Lung (tissue), 12 donors: ENCODE measurements around the gene AGO4. TPM values are rescaled to one million over a fixed set of nuclear protein-coding genes. Genes with fewer than 3 reads are reported as not detected.
A peak's percentile ranks its signal among the peaks of the same experiment; 100 is the strongest.

ENCODE experiments used
- ATAC-seq: fragments of 200-7000 bp; cut with Tn5 transposase; one replicate; pipeline ENCODE4 v1.9.1; 2020; ENCODE audit warnings: moderate number of reproducible peaks; ENCODE audit not compliant: insufficient read depth, low FRiP score
- DNase-seq, 3 donors: peaks; one replicate each; pipeline ENCODE4 v3.0.0-alpha.2; 2013 to 2017
- H3K27ac ChIP-seq, 2 donors: one replicate each; pipeline ENCODE4 v1.5.1; 2013; ENCODE audit warnings: mild to moderate bottlenecking in 2 of 2, moderate library complexity in 2 of 2, control low read depth in 1 of 2, inconsistent platforms in 1 of 2, low read depth in 1 of 2, low read length in 1 of 2
- H3K27me3 ChIP-seq, 3 donors: one replicate each; pipeline ENCODE4 v1.5.1; 2013; ENCODE audit warnings: low read length in 2 of 3; ENCODE audit not compliant: control insufficient read depth in 3 of 3, insufficient read depth in 3 of 3
- H3K36me3 ChIP-seq, 4 donors: one replicate each; pipeline ENCODE4 v1.5.1; 2013; ENCODE audit warnings: low read length in 4 of 4, mild to moderate bottlenecking in 1 of 4, moderate library complexity in 1 of 4; ENCODE audit not compliant: control insufficient read depth in 4 of 4, insufficient read depth in 4 of 4
- H3K4me1 ChIP-seq, 5 donors: one replicate each; pipeline ENCODE4 v1.5.1; 2013; ENCODE audit warnings: low read length in 5 of 5, mild to moderate bottlenecking in 2 of 5, moderate library complexity in 1 of 5; ENCODE audit not compliant: control insufficient read depth in 5 of 5, insufficient read depth in 5 of 5
- H3K4me3 ChIP-seq: one replicate; pipeline ENCODE4 v1.5.1; 2013; ENCODE audit warnings: mild to moderate bottlenecking, control low read depth, moderate library complexity
- H3K9ac ChIP-seq, 2 donors: one replicate each; pipeline ENCODE4 v1.5.1; 2013; ENCODE audit warnings: low read length in 2 of 2, control low read depth in 1 of 2; ENCODE audit not compliant: insufficient read depth in 1 of 2
- H3K9me3 ChIP-seq, 4 donors: one replicate each; pipeline ENCODE4 v1.5.1; 2013; ENCODE audit warnings: low read length in 3 of 4, mild to moderate bottlenecking in 1 of 4, moderate library complexity in 1 of 4; ENCODE audit not compliant: control insufficient read depth in 4 of 4, insufficient read depth in 3 of 4
- WGBS, 2 donors: extraction: QIAGEN DNeasy Blood & Tissue Kit; methylation state at CpG; one replicate each; pipeline ENCODE4 v1.1.7; 2013; 5-methylcytosine and 5-hydroxymethylcytosine counted together
- polyA plus RNA-seq, 2 donors: library from polyadenylated mRNA; stranded (reverse); fragments of 200-250 nt; gene quantifications; one replicate each; pipeline ENCODE4 v1.2.1, GENCODE V29; 2013
- total RNA-seq, 2 donors: library from RNA; depleted of rRNA in 1 of 2; stranded (reverse); fragments of >200 nt in 1 of 2; gene quantifications; one replicate each; pipeline ENCODE4 v1.2.1, GENCODE V29; 2014 to 2021
- TF ChIP-seq, protein P1 (sequence below): IDR thresholded peaks from 2 replicates; pipeline ENCODE4 v1.5.1; 2012; ENCODE audit warnings: mild to moderate bottlenecking; ENCODE audit errors: control extremely low read depth, extremely low read depth
- donor health status: control.
- donor health status: control.
- donor health status: Bipolar disorder and iron deficiency.
- donor health status: healthy.
- donor health status: DM: yes; HTN: yes; CAD: no.

Gene AGO4
- total and polyA plus RNA-seq, 4 donors = 8.5 to 37.3 (median 19.2) TPM

DNA sequence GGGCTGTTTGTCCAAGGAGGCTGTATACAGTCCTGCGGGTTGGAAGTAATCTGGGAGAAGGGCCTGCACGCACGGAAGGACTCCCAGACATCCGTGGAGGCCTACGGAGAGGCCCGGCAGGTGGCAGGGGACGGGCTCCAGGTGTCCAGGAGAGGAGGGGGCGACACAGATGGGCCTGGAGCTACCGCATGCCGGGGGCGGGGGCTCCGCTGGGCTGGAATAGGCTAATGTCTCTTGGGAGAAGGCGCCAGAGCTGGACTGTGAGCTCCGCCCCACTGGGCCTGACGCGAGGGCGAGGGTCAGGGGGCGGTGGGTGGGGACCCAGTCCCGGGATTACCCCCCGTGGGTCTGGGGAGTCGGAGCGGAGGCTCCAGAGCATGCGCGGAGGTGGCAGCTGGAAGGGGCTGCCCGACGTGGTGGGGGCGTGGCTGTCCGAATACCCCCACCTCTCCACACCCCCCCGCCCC is 75.9 kb downstream of the AGO4 start:
- Histone ChIP-seq H3K4me1 (peaks cover 5 to 25% (median 14%) of the 10 kb centered on the region in 5 donors), H3K27me3 (peaks cover 0 to 3% (median 0%) of the 10 kb centered on the region in 3 donors), H3K4me3 (peak overlapping the region; percentile 98), H3K9me3 (no peaks in the 10 kb centered on the region), H3K9ac (peak overlapping the region; percentile 46 to 59), H3K36me3 (peaks cover 0 to 5% (median 4%) of the 10 kb centered on the region in 4 donors), H3K27ac (peak overlapping the region; percentile 58 to 86)
- peak; percentile 29 for ATAC-seq
- TF ChIP-seq, protein P1, sequence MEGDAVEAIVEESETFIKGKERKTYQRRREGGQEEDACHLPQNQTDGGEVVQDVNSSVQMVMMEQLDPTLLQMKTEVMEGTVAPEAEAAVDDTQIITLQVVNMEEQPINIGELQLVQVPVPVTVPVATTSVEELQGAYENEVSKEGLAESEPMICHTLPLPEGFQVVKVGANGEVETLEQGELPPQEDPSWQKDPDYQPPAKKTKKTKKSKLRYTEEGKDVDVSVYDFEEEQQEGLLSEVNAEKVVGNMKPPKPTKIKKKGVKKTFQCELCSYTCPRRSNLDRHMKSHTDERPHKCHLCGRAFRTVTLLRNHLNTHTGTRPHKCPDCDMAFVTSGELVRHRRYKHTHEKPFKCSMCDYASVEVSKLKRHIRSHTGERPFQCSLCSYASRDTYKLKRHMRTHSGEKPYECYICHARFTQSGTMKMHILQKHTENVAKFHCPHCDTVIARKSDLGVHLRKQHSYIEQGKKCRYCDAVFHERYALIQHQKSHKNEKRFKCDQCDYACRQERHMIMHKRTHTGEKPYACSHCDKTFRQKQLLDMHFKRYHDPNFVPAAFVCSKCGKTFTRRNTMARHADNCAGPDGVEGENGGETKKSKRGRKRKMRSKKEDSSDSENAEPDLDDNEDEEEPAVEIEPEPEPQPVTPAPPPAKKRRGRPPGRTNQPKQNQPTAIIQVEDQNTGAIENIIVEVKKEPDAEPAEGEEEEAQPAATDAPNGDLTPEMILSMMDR = no peak
- peak; percentile 73 to 81 (median 73) for DNase-seq
- 1% methylated on average over 29 of the region's 29 CpGs for WGBS, 2 donors

DNA sequence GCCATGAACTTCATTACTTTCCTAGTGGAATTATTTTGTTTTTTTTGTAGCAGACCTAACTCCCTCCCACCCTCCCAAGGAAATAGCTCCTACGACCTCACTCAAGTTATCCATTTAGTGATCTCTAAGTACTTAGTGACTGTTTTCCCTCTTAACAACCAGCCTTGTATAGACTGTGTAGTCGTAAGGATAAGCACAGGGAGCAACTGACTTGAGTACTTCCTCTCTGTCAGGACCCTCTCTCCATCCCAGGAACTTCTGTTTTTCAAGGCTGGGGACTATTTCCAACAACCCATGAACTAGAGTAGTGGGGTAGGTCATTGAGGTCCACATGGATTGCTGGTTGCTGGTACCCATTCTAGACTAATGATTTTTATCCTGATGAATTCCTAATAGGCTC is 77.1 kb downstream of the AGO4 start:
- peaks cover 5 to 25% (median 14%) of the 10 kb centered on the region in 5 donors for H3K4me1 ChIP-seq
- 35 to 41% methylated on average over 2 of the region's 2 CpGs for WGBS, 2 donors
- no peak overlapping the region for H3K27ac ChIP-seq
- peaks cover 0 to 3% (median 0%) of the 10 kb centered on the region in 3 donors for H3K27me3 ChIP-seq
- no peaks in the 10 kb centered on the region for H3K9me3 ChIP-seq
- peaks cover 0 to 5% (median 5%) of the 10 kb centered on the region in 4 donors for H3K36me3 ChIP-seq
- DNase-seq (no peak), ATAC-seq (no peak)
- TF ChIP-seq, protein P1 = no peak
- H3K4me3 ChIP-seq = no peak overlapping the region
- H3K9ac ChIP-seq = no peak overlapping the region

DNA sequence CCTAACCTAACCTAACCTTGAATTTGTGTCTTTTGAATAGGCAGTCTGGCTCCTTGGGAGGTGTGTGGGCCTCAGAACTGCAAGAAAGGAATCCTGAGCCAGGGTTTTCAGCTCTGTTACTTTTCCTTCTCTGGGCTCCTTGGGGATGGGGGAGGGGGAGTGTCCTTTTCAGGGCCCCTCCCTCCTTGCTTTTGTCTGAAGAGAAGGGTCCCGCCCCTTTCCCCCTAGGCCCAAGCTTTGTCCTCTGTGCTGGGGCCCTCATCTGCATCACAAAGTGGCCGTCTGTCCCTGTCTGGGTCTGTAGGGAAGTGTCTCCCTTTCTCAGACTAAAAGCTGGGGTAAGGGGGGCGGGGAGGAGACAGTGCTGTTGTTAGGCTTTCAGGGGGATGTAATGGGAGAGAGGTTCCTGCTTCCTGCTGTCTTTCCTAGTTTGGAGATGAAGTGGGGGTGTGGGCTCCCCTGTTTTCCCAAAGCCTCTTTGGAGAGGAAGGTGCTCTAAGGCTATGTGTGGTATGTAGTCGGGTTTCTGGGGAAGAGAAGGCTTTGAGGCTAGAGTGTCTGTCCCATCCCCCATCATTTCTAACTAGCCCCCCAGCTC is 78.2 kb downstream of the AGO4 start:
- Histone ChIP-seq H3K36me3 (peaks cover 0 to 10% (median 6%) of the 10 kb centered on the region in 4 donors), H3K4me1 (peaks cover 5 to 25% (median 14%) of the 10 kb centered on the region in 5 donors), H3K9ac (no peak overlapping the region), H3K27me3 (peaks cover 0 to 3% (median 0%) of the 10 kb centered on the region in 3 donors), H3K27ac (no peak overlapping the region), H3K9me3 (no peaks in the 10 kb centered on the region), H3K4me3 (no peak overlapping the region)
- ATAC-seq = no peak
- TF ChIP-seq, protein P1 = no peak
- no peak for DNase-seq
- WGBS, 2 donors = 47 to 53% methylated on average over 4 of the region's 4 CpGs
